ENCODE results near the gene NTRK2. TPM values are rescaled to one million over a fixed set of nuclear protein-coding genes. Genes with fewer than 3 reads are reported as not detected.
A peak's percentile ranks its signal among the peaks of the same experiment; 100 is the strongest.

The NTRK2 gene
- polyA plus RNA-seq, 1 donor (not counting 4 experiments of a cell fraction or from before 2014, with no cell fraction given) = 0.08 TPM

- H3K4me2 ChIP-seq (ENCODE audit: control insufficient read depth, extremely low read depth, insufficient read depth, low read depth, low read length) = no peak overlapping the region
- no peaks in the 10 kb centered on the region for H3K9me3 ChIP-seq (ENCODE audit: control insufficient read depth, low read depth, low read length)
- H3K36me3 ChIP-seq (ENCODE audit: control insufficient read depth in 2 of 2, extremely low read depth in 1 of 2, insufficient read depth in 2 of 2, low read length in 2 of 2) = no peaks in the 10 kb centered on the region
- no peak overlapping the region for H3K4me3 ChIP-seq (ENCODE audit: control insufficient read depth in 2 of 3, extremely low read depth in 1 of 3, insufficient read depth in 2 of 3, low read depth in 1 of 3, low read length in 3 of 3)
- no peak overlapping the region for H3K9ac ChIP-seq (ENCODE audit: control insufficient read depth, extremely low read depth, insufficient read depth, low read length)
- FAIRE-seq (peak; percentile 84), DNase-seq (ENCODE audit: low read depth, low spot score) (no peak)
- H2AFZ ChIP-seq (ENCODE audit: control insufficient read depth, low read length) = no peak overlapping the region
- H3K27me3 ChIP-seq (ENCODE audit: control insufficient read depth, extremely low read depth, insufficient read depth, low read length) = no peaks in the 10 kb centered on the region
- H3K4me1 ChIP-seq (ENCODE audit: control insufficient read depth, extremely low read depth, insufficient read depth, low read length) = peaks cover 16% of the 10 kb centered on the region
- no peak overlapping the region for H3K27ac ChIP-seq (ENCODE audit: control insufficient read depth, insufficient read depth, low read length)
- no peaks in the 10 kb centered on the region for H3K9me1 ChIP-seq (ENCODE audit: control insufficient read depth, extremely low read depth, insufficient read depth, low read length)
- no peaks in the 10 kb centered on the region for H3K79me2 ChIP-seq (ENCODE audit: control insufficient read depth, insufficient read depth, low read length)
- H4K20me1 ChIP-seq (ENCODE audit: control insufficient read depth, extremely low read depth, insufficient read depth, low read length) = no peaks in the 10 kb centered on the region
- dilution Hi-C loops (cut with MboI; ENCODE audit: extremely low pct_ligation_motif_present, low sequenced_read_pairs) = no loop called here
- TF ChIP-seq EZH2 (IDR thresholded peaks at IDR 0.05; ENCODE audit: low read length) (no peak), CTCF (optimal IDR thresholded peaks at IDR 0.05 in 1 of 3, IDR thresholded peaks at IDR 0.05 in 1 of 3, conservative IDR thresholded peaks at IDR 0.05 in 1 of 3; ENCODE audit: extremely low read depth in 1 of 3, insufficient read depth in 2 of 3, low read length in 3 of 3) (no peak)
Measured at GRCh38 chr9:84856181-84856632, 186.7 kb downstream of the NTRK2 start.

GRCh38 chr9:84857211-84857610 is 187.7 kb downstream of the NTRK2 start:
- H3K4me3 ChIP-seq (ENCODE audit: control insufficient read depth in 2 of 3, extremely low read depth in 1 of 3, insufficient read depth in 2 of 3, low read depth in 1 of 3, low read length in 3 of 3) = no peak overlapping the region
- H4K20me1 ChIP-seq (ENCODE audit: control insufficient read depth, extremely low read depth, insufficient read depth, low read length) = no peaks in the 10 kb centered on the region
- H3K9ac ChIP-seq (ENCODE audit: control insufficient read depth, extremely low read depth, insufficient read depth, low read length) = no peak overlapping the region
- dilution Hi-C loops (cut with MboI; ENCODE audit: extremely low pct_ligation_motif_present, low sequenced_read_pairs) = no loop called here
- H2AFZ ChIP-seq (ENCODE audit: control insufficient read depth, low read length) = no peak overlapping the region
- H3K79me2 ChIP-seq (ENCODE audit: control insufficient read depth, insufficient read depth, low read length) = no peaks in the 10 kb centered on the region
- no peaks in the 10 kb centered on the region for H3K27me3 ChIP-seq (ENCODE audit: control insufficient read depth, extremely low read depth, insufficient read depth, low read length)
- peaks cover 11% of the 10 kb centered on the region for H3K4me1 ChIP-seq (ENCODE audit: control insufficient read depth, extremely low read depth, insufficient read depth, low read length)
- H3K9me3 ChIP-seq (ENCODE audit: control insufficient read depth, low read depth, low read length) = no peaks in the 10 kb centered on the region
- DNase-seq (ENCODE audit: low read depth, low spot score) (no peak), FAIRE-seq (no peak)
- no peaks in the 10 kb centered on the region for H3K36me3 ChIP-seq (ENCODE audit: control insufficient read depth in 2 of 2, extremely low read depth in 1 of 2, insufficient read depth in 2 of 2, low read length in 2 of 2)
- no peak overlapping the region for H3K27ac ChIP-seq (ENCODE audit: control insufficient read depth, insufficient read depth, low read length)
- TF ChIP-seq CTCF (optimal IDR thresholded peaks at IDR 0.05 in 1 of 3, IDR thresholded peaks at IDR 0.05 in 1 of 3, conservative IDR thresholded peaks at IDR 0.05 in 1 of 3; ENCODE audit: extremely low read depth in 1 of 3, insufficient read depth in 2 of 3, low read length in 3 of 3) (no peak), EZH2 (IDR thresholded peaks at IDR 0.05; ENCODE audit: low read length) (no peak)
- H3K4me2 ChIP-seq (ENCODE audit: control insufficient read depth, extremely low read depth, insufficient read depth, low read depth, low read length) = no peak overlapping the region
- no peaks in the 10 kb centered on the region for H3K9me1 ChIP-seq (ENCODE audit: control insufficient read depth, extremely low read depth, insufficient read depth, low read length)
